Coronary artery (tissue), 2 donors: ENCODE data around the gene LEFTY1.

Experiments
- DNase-seq: peaks from one replicate; pipeline ENCODE4 v3.0.0-alpha.2; 2017; ENCODE audit warnings: low spot score
- H3K27ac ChIP-seq, 2 donors: fragments of 200-600 bp; sonication (generic); one replicate each; pipeline ENCODE4 v1.5.1; 2016 to 2019
- H3K4me3 ChIP-seq: fragments of 200-600 bp; sonication (generic); 2 replicates; pipeline ENCODE4 v1.5.1; 2016; ENCODE audit warnings: mild to moderate bottlenecking, moderate library complexity
- TF ChIP-seq, protein P1 (sequence below): fragments of 200-600 bp; sonication (generic); IDR thresholded peaks from one replicate; pipeline ENCODE4 v1.5.1; 2019; ENCODE audit warnings: antibody characterized with exemption

LEFTY1 gene

DNA sequence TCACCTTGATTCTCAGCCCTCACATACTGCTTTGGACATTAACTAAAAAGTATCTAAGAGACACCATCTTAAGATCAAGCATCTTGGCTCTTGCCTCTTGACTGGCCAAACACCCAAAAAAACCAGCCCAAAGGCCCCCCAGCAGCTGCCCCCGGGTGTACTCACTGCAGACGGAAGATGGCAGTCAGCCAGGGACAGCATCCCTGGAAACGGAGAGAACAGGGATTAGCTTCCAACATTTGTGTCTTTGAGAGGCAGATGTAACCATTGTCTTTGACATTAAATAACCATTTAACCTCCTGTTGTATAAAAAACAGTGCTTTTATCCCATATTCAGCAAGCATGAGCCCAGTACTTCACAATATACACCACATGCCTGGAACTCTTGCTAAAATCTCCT, 18.0 kb downstream of the LEFTY1 start:
- no peak overlapping the region for H3K4me3 ChIP-seq
- TF ChIP-seq, protein P1, sequence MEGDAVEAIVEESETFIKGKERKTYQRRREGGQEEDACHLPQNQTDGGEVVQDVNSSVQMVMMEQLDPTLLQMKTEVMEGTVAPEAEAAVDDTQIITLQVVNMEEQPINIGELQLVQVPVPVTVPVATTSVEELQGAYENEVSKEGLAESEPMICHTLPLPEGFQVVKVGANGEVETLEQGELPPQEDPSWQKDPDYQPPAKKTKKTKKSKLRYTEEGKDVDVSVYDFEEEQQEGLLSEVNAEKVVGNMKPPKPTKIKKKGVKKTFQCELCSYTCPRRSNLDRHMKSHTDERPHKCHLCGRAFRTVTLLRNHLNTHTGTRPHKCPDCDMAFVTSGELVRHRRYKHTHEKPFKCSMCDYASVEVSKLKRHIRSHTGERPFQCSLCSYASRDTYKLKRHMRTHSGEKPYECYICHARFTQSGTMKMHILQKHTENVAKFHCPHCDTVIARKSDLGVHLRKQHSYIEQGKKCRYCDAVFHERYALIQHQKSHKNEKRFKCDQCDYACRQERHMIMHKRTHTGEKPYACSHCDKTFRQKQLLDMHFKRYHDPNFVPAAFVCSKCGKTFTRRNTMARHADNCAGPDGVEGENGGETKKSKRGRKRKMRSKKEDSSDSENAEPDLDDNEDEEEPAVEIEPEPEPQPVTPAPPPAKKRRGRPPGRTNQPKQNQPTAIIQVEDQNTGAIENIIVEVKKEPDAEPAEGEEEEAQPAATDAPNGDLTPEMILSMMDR: no peak
- H3K27ac ChIP-seq: no peak overlapping the region
- DNase-seq: no peak

DNA sequence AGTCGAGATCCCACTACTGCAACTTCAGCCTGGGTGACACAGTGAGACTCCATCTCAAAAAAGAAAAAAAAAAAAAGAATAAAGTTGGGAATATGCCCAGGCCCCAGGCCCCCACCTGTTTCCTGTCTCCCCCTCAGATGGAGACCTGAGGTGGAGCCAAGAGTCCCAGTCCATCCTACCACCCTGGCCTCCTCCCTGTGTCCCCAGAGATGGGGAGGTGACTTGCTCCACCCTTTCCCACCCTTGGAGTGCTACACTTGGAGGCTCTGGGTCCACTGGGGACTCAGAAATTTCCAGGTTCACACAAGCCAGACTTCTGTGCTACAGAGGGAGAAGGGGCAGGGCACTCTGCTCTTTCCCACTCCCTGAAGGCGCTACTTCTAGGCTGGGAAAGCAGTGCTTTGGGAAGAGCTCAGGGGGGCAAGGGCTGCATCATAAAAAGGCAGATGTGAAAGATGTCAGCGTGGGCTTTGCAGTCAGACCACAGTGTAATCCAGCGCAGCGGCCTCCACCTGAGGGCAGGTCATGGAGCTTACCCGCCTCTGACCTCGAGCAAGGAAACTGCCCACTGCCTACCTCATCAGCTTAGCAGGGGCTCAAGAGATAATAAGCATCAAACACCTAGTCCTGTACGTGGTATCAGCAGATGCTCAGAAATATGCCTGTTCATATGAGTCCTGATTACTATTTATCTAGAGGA, 20.2 kb downstream of the LEFTY1 start:
- no peak for DNase-seq
- Histone ChIP-seq H3K4me3 (no peak overlapping the region), H3K27ac (no peak overlapping the region)
- TF ChIP-seq, protein P1: no peak

DNA sequence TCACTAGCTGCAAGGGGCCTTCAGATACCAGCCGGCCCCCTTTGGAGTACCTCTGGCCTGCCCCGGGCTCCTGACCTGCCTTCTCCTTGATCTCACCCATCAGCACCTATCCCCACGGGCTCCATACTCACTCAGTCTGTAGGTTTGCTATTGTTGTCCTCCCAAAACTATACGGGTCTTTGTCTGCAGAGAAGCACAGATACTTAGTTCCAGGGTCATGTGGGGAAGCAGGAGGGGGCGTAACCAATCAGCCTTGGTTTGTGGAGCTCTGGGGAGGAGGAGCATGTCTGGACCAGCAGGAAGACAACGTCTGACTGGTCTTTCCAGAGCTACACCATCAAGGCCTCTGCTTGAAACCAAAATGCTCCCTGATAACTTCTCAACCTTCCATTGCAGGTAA, 22.0 kb downstream of the LEFTY1 start:
- no peak overlapping the region for H3K27ac ChIP-seq
- no peak for DNase-seq

DNA sequence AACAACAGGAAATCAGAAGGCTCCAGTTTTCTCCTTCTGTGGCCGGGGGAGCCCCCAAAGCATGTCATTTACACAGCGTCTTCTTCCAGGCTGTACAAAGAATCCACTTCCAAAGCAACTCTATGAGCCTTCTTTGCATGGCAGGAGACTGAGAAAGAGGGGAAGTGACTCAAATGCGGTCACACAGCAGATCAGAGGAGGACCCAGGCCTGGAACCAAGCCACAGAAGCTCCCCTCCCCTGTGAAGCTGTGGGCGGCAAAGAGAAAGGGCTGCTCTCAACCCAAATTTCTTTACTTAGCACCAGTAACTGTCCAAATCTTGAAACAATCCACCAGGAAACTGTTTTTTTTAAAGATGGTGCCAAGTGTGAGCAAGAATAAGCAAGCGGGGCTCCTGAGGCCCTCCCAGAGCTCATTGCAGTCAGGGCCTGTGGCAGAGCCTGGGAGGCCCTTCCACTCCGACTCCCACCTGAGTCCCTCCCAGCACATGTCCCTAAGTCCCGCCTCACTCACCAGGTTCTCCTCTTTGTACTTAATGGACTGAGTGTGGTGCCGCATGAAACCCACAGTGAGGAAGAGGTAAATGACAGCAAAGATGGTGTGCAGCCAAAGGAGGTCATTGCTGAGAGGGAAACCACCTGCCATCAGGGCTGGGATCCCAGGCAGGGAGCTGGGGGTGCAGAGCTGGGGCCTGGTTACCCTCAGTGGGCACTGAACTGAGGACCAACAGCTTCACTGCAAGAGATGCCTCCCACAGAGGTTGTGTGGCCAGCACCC, 22.7 kb downstream of the LEFTY1 start:
- TF ChIP-seq, protein P1: no peak
- H3K4me3 ChIP-seq: no peak overlapping the region
- H3K27ac ChIP-seq: no peak overlapping the region
- DNase-seq: no peak

More for the DNA sequence above, 22.0 kb downstream of the LEFTY1 start:
- no peak overlapping the region for H3K4me3 ChIP-seq
- TF ChIP-seq, protein P1: no peak

DNA sequence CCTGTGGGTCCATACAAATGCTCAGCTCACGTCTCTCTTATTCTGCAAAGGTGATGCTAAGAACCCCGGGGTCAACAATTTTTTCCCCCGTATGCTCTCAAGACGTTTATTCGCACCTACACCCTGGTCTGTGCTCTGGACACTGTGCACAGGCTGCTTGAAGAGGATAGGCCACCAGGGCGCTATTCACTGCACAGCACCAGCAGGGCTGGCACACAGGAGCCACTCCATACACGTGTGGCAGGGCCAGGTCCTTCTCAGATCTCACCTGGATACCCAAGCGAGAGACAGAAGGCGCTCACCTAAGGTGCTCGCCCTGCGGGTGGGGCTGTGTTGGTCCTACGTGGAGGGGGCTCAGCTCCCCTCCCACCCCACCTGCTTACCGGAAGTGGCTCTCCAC, 23.4 kb downstream of the LEFTY1 start:
- H3K4me3 ChIP-seq: no peak overlapping the region
- H3K27ac ChIP-seq: no peak overlapping the region
- TF ChIP-seq, protein P1: no peak
- DNase-seq: no peak

DNA sequence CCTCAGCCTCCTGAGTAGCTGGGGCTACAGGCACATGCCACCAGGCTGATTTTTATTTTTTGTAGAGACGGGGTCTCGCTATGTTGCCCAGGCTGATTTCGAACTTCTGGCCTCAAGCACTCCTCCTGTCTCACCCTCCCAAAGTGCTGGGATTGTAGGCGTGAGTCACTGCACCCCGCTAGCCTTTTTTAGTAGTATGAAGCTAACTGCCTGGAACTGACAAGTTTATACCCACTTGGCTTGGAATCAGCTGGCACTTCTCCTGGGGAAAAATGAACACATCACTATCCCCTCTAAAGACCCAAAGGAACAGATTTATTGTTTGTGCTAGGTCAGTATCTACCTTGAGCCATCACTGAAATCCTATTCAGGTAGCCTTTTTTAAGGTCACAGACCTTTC, 25.8 kb downstream of the LEFTY1 start:
- H3K4me3 ChIP-seq: no peak overlapping the region
- H3K27ac ChIP-seq: peak overlapping the region; percentile 7 to 62
- TF ChIP-seq, protein P1: no peak
- no peak for DNase-seq

DNA sequence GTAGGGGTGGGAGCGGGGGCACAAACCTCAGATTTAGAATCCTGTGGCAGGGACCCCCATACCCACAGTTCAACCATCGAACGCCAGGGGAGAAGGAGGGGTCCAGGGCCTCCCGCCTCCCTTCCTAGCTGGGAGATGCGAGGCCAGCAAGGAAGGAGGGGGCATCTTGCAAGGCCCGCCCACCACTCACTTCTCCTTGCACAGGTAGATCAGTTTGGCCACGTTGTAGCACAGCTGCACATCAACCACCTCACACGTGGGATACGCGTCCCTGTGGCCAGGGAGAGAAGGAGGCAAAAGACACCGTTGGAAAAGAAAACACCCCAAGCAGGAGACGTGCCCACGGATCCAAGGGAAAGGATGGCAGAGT, 26.4 kb downstream of the LEFTY1 start:
- Histone ChIP-seq H3K4me3 (no peak overlapping the region), H3K27ac (no peak overlapping the region)
- DNase-seq: no peak
- TF ChIP-seq, protein P1: no peak
